GM12878 (cell line): ENCODE data around the gene SERPINB6. TPM values are rescaled to one million over a fixed set of nuclear protein-coding genes. Genes with fewer than 3 reads are reported as not detected.
A peak's percentile ranks its signal among the peaks of the same experiment; 100 is the strongest.

ENCODE experiments used
- ATAC-seq: fragments of 200-7000 bp; cut with Tn5 transposase; 3 replicates; pipeline ENCODE4 v1.9.1; 2020; ENCODE audit warnings: mild to moderate bottlenecking, moderate library complexity
- BruUV-seq: library from RNA; stranded (reverse); fragments of 400-500 nt; replicated peaks from 2 replicates; lab custom pipeline; 2021; lab: Mats Ljungman, UMichigan
- CTCF ChIA-PET: fragments of 300-600 bp; sonication (Branson Sonifier 250); formaldehyde crosslinking; extraction: SDS; loops from one replicate; lab custom pipeline; 2021; ENCODE audit warnings: inconsistent platforms; lab: Yijun Ruan, JAX
- POLR2A ChIA-PET: fragments of 350-600 bp; formaldehyde crosslinking; extraction: SDS; loops from one replicate; lab custom pipeline; 2021; ENCODE audit warnings: inconsistent platforms; lab: Charles Lee
- RAD21 ChIA-PET: fragments of 300-600 bp; sonication (Branson Sonifier 250); formaldehyde crosslinking; loops from one replicate; lab custom pipeline; 2023; ENCODE audit warnings: antibody characterized with exemption; ENCODE audit not compliant: unreplicated experiment; lab: Charles Lee
- SMC1A ChIA-PET: fragments of 300-600 bp; sonication (Branson Sonifier 250); formaldehyde crosslinking; loops from one replicate; lab custom pipeline; 2023; ENCODE audit not compliant: unreplicated experiment, uncharacterized antibody; lab: Charles Lee
- DNase-seq: peaks from one replicate; pipeline ENCODE4 v3.0.0-alpha.2; 2011; ENCODE audit warnings: low read depth, low spot score
- FAIRE-seq: peaks from 3 replicates; lab custom pipeline; 2011; peaks lifted over from hg19 to GRCh38; lab: Jason Lieb, UNC
- H2AFZ ChIP-seq: 2 replicates; pipeline ENCODE4 v1.6.0; 2011; ENCODE audit warnings: low read depth, low read length, control low read depth; ENCODE audit not compliant: control insufficient read depth
- H3K27ac ChIP-seq: 2 replicates; pipeline ENCODE4 v1.5.1; 2011; ENCODE audit warnings: control low read depth; ENCODE audit not compliant: control insufficient read depth, insufficient read depth
- H3K27me3 ChIP-seq, 2 experiments: replicated peaks in 1 of 2; 2 replicates each; pipeline versions ENCODE4 v1.6.0 to v1.6.1; 2011; ENCODE audit warnings: low read length in 1 of 2; ENCODE audit not compliant: control insufficient read depth in 2 of 2, insufficient read depth in 2 of 2
- H3K36me3 ChIP-seq, 2 experiments: 2 replicates each; pipeline ENCODE4 v1.5.1; 2011; ENCODE audit warnings: low read length in 1 of 2; ENCODE audit not compliant: control insufficient read depth in 2 of 2, insufficient read depth in 2 of 2
- H3K4me1 ChIP-seq: 2 replicates; pipeline ENCODE4 v1.6.1; 2011; ENCODE audit warnings: mild to moderate bottlenecking, low read length, moderate library complexity, mixed read lengths; ENCODE audit not compliant: control insufficient read depth, insufficient read depth
- H3K4me2 ChIP-seq: 2 replicates; pipeline ENCODE4 v1.6.0; 2011; ENCODE audit warnings: control low read depth; ENCODE audit not compliant: control insufficient read depth, insufficient read depth
- H3K4me3 ChIP-seq: fragments of 200-600 bp; sonication (generic); 2 replicates; pipeline ENCODE4 v1.5.1; 2016
- H3K79me2 ChIP-seq: 2 replicates; pipeline ENCODE4 v1.6.0; 2011; ENCODE audit warnings: low read length; ENCODE audit not compliant: control insufficient read depth, insufficient read depth
- H3K9ac ChIP-seq: 2 replicates; pipeline ENCODE4 v1.8.0; 2011; ENCODE audit warnings: low read length, control low read depth, mixed read lengths; ENCODE audit not compliant: control insufficient read depth, insufficient read depth
- H3K9me3 ChIP-seq: replicated peaks from 3 replicates; pipeline ENCODE4 v1.5.1; 2011; ENCODE audit warnings: mild to moderate bottlenecking, low read length; ENCODE audit not compliant: control insufficient read depth, insufficient read depth
- H4K20me1 ChIP-seq: 2 replicates; pipeline ENCODE4 v1.6.0; 2011; ENCODE audit not compliant: control insufficient read depth, insufficient read depth
- CBFB ChIP-seq: IDR thresholded peaks from 2 replicates; pipeline ENCODE4 v1.6.1; 2016; ENCODE audit warnings: antibody characterized with exemption, low read depth
- CEBPB ChIP-seq, 2 experiments: fragments of 150-350 bp in 1 of 2; IDR thresholded peaks; 2 replicates each; pipeline ENCODE4 v1.6.1; 2012 to 2014; ENCODE audit warnings: low read depth in 2 of 2, low read length in 2 of 2, borderline replicate concordance in 1 of 2, inconsistent platforms in 1 of 2
- CHD1 ChIP-seq: IDR thresholded peaks from 2 replicates; pipeline ENCODE4 v1.6.1; 2012; ENCODE audit warnings: low read depth, low read length, improper control_type of control experiment
- CREM ChIP-seq: IDR thresholded peaks from 2 replicates; pipeline ENCODE4 v1.6.1; 2014; ENCODE audit warnings: antibody characterized with exemption, low read depth
- DPF2 ChIP-seq: fragments of 450-650 bp; IDR thresholded peaks from 2 replicates; pipeline ENCODE4 v1.6.1; 2017; ENCODE audit warnings: mild to moderate bottlenecking
- IRF4 ChIP-seq: IDR thresholded peaks from 2 replicates; pipeline ENCODE4 v1.6.1; 2011; ENCODE audit warnings: low read depth, low read length
- KAT2A ChIP-seq: conservative IDR thresholded peaks from 2 replicates; pipeline ENCODE4 v1.6.1; 2011; ENCODE audit warnings: low read depth, low read length; ENCODE audit not compliant: control insufficient read depth
- KLF5 ChIP-seq: fragments of 450-650 bp; IDR thresholded peaks from 2 replicates; pipeline ENCODE4 v1.6.1; 2014; ENCODE audit warnings: mild to moderate bottlenecking; ENCODE audit not compliant: partially characterized antibody
- MEF2A ChIP-seq: IDR thresholded peaks from 2 replicates; pipeline ENCODE4 v1.6.1; 2011; ENCODE audit warnings: low read depth, mild to moderate bottlenecking, low read length, moderate library complexity; ENCODE audit not compliant: insufficient read depth
- NR2F1 ChIP-seq: fragments of 450-650 bp; conservative IDR thresholded peaks from 2 replicates; pipeline ENCODE4 v1.6.1; 2017; ENCODE audit warnings: mild to moderate bottlenecking
- PAX5 ChIP-seq: IDR thresholded peaks from 2 replicates; pipeline ENCODE4 v1.6.1; 2011; ENCODE audit warnings: low read depth, low read length, borderline replicate concordance
- PML ChIP-seq: IDR thresholded peaks from 2 replicates; pipeline ENCODE4 v1.6.1; 2012; ENCODE audit warnings: low read length, inconsistent platforms
- POLR2A ChIP-seq: IDR thresholded peaks from 2 replicates; pipeline ENCODE4 v1.6.1; 2011; ENCODE audit warnings: low read depth, mild to moderate bottlenecking, low read length
- POLR2AphosphoS5 ChIP-seq: IDR thresholded peaks from 2 replicates; pipeline ENCODE4 v1.6.1; 2011; ENCODE audit warnings: mild to moderate bottlenecking, low read length, inconsistent platforms
- RAD51 ChIP-seq: fragments of 450-650 bp; IDR thresholded peaks from 2 replicates; pipeline ENCODE4 v1.6.1; 2016; ENCODE audit warnings: moderate library complexity, mild to moderate bottlenecking, inconsistent platforms
- RB1 ChIP-seq: fragments of 450-650 bp; formaldehyde crosslinking; IDR thresholded peaks from 2 replicates; pipeline ENCODE4 v1.6.1; 2017; ENCODE audit warnings: mild to moderate bottlenecking, borderline replicate concordance
- RBBP5 ChIP-seq: fragments of 200-600 bp; sonication (generic); conservative IDR thresholded peaks from 2 replicates; pipeline ENCODE4 v1.6.1; 2016
- RCOR1 ChIP-seq: conservative IDR thresholded peaks from 2 replicates; pipeline ENCODE4 v1.6.1; 2012; ENCODE audit warnings: low read depth, low read length, improper control_type of control experiment
- RUNX3 ChIP-seq: IDR thresholded peaks from 2 replicates; pipeline ENCODE4 v1.6.1; 2012; ENCODE audit warnings: low read length, inconsistent platforms
- TCF12 ChIP-seq: IDR thresholded peaks from 2 replicates; pipeline ENCODE4 v1.6.1; 2011; ENCODE audit warnings: low read depth, mild to moderate bottlenecking, low read length
- ZBTB4 ChIP-seq: fragments of 450-650 bp; formaldehyde crosslinking; IDR thresholded peaks from 2 replicates; pipeline ENCODE4 v1.4.0; 2022; ENCODE audit warnings: mild to moderate bottlenecking, moderate library complexity
- ZNF384 ChIP-seq: IDR thresholded peaks from 2 replicates; pipeline ENCODE4 v1.6.1; 2012; ENCODE audit warnings: low read depth, mild to moderate bottlenecking, low read length, improper control_type of control experiment, borderline replicate concordance
- ZNF622 ChIP-seq: fragments of 450-650 bp; IDR thresholded peaks from 2 replicates; pipeline ENCODE4 v1.6.1; 2017; ENCODE audit warnings: mild to moderate bottlenecking, inconsistent platforms
- WGBS: methylation state at CpG from one replicate; pipeline ENCODE4 v1.1.6; 2016; ENCODE audit warnings: low lambda C conversion rate; ENCODE audit not compliant: insufficient replicate concordance, insufficient coverage; ENCODE audit errors: missing lambda C conversion rate; 5-methylcytosine and 5-hydroxymethylcytosine counted together
- in situ Hi-C: fragments of 300-500 bp; cut with MboI; formaldehyde crosslinking; loops from 9 replicates; pipeline ENCODE4 v1.14.3; 2018; ENCODE audit warnings: mixed read lengths
- intact Hi-C: fragments of 100-400 bp; cut with micrococcal nuclease; formaldehyde crosslinking; loops from one replicate; pipeline ENCODE4 v1.14.2; 2022; ENCODE audit not compliant: unreplicated experiment
- polyA plus RNA-seq, 11 experiments: library from polyadenylated mRNA; depleted of rRNA in 4 of 11; unstranded in 6 of 11; stranded (reverse) in 5 of 11; fragments of >200 nt; fragmentation: Nextera tagmentation in 4 of 11; fragmentation: Illumina TruSeq in 1 of 11; extraction: Ambion mirVana in 4 of 11; extraction: Trizol in 1 of 11; gene quantifications; 1 replicate in 1 of 11; 2 replicates in 10 of 11; pipeline versions ENCODE4 v1.2.1 to v1.2.3, GENCODE V29; 2011 to 2016; ENCODE audit warnings: inconsistent platforms in 2 of 11, missing spikeins in 2 of 11, low read depth in 1 of 11
- total RNA-seq, 4 experiments: library from RNA; depleted of rRNA in 3 of 4; stranded (reverse); fragments of >200 nt in 3 of 4; fragmentation: Illumina TruSeq in 1 of 4; extraction: Trizol in 1 of 4; gene quantifications; 2 replicates each; pipeline versions ENCODE4 v1.2.1 to v1.2.3, GENCODE V29; 2013 to 2021

Gene SERPINB6
- total and polyA plus RNA-seq, 10 of the 15 experiments (the other 5 are each of a cell fraction or from before 2014, with no cell fraction given), result 0.37 to 2.2 (median 0.68) TPM; not detected in 1

DNA sequence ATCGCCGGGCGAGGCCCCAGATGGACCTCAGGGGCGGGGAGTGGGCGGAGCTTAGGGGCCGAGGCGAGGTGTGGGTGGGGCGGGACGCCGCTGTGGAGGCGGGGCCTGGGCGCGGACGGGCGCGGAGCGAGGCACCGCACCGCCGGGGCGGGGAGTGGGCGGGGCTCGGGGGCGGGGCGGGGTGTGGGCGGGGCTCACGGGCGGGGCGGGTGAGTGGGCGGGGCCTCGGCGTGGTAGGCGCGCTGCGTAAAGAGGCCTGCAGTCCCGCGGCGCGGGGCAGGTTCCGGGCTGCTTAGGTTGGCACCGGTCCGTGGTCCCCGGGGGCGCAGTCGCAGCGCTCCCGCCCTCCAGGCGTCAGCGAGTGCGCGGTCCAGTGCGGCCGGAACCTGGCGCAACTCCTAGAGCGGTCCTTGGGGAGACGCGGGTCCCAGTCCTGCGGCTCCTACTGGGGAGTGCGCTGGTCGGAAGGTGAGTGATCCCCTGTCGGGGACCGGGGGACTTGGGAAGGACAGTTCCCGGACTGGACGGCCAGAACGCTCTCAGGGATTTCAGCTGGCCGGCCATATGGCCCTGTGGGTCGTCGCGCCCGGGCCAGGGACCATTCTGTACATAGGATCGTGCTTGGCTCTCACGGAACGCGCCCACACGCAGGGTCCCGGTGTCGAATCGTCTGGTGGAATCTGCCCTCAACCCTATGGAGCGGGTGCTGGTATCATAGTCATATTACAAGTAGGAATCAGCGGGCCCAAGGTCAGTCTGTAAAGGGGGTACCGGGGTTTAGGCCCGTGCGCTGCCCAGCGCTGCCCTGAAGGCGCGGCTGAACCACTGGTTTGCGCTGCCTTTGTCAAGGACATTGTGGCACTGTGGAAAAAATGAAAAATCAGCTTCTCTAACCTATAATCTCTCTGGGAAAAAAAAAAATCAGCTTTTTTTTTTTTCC lies 28.5 kb upstream of the SERPINB6 start, which contains the start of gene NQO2:
NQO2 (plus strand) TSS at position 277 of the 940 bp plus-strand sequence. CDS start 6,659 bp downstream, outside the sequence.
- peak; percentile 13 for DNase-seq
- intact Hi-C loops (loop anchor here (1.0 to 5.0 kb wide), 3 partner anchors 23 to 252 kb away; no protein-coding TSS in a partner anchor), in situ Hi-C loops (loop anchor here (5.0 kb wide), 1 partner anchor 47 kb away; no protein-coding TSS in a partner anchor)
- RAD21 ChIA-PET, result interaction anchor here (0.7 to 1.5 kb wide), 6 partner anchors 10 to 283 kb away, joined by 3 to 11 read pairs (median 5); no protein-coding TSS in a partner anchor
- FAIRE-seq, result no peak
- peak; percentile 92 for ATAC-seq
- peaks cover 12% of the 10 kb centered on the region for H3K4me1 ChIP-seq
- no peaks in the 10 kb centered on the region for H3K27me3 ChIP-seq
- H3K4me3 ChIP-seq, result peak within 1 kb of the TSS; percentile 87
- no peaks in the 10 kb centered on the region; the same call in 2 of the 3 replicates for H3K9me3 ChIP-seq
- H3K79me2 ChIP-seq, result no peaks in the 10 kb centered on the region
- no peaks in the 10 kb centered on the region for H3K36me3 ChIP-seq
- no peak within 1 kb of the TSS; the same call in 1 of the 2 replicates for H3K27ac ChIP-seq
- WGBS, result 24% methylated on average over 61 of the region's 87 CpGs
- SMC1A ChIA-PET, result interaction anchor here (0.8 to 2.2 kb wide), 8 partner anchors 10 to 153 kb away, joined by 3 to 14 read pairs (median 4); partner anchors contain the start of gene BPHL
- H4K20me1 ChIP-seq, result no peaks in the 10 kb centered on the region
- CTCF ChIA-PET, result interaction anchor here (0.6 to 4.2 kb wide), 10 partner anchors 10 to 226 kb away, joined by 3 to 54 read pairs (median 4); no protein-coding TSS in a partner anchor
- peak within 1 kb of the TSS; percentile 70 for H3K9ac ChIP-seq
- H3K4me2 ChIP-seq, result peak within 1 kb of the TSS; percentile 94
- H2AFZ ChIP-seq, result peak within 1 kb of the TSS; percentile 88
- POLR2A ChIA-PET, result interaction anchor here (1.1 to 1.4 kb wide), 3 partner anchors 10 to 153 kb away, joined by 3 to 6 read pairs (median 4); no protein-coding TSS in a partner anchor
- BruUV-seq, result TSS peak; percentile 69
- TF ChIP-seq POLR2AphosphoS5 (peak; percentile 54; the same call in 1 of the 2 replicates), NR2F1 (0 out of 2 replicates have a peak, but pooled peaks have one; percentile 31), ZNF622 (no peak), ZBTB4 (CRISPR knock-in tag) (no peak), CREM (no peak), PAX5 (peak; percentile 29; the same call in 1 of the 2 replicates), ZNF384 (no peak), RAD51 (no peak), RBBP5 (no peak), KAT2A (no peak), CHD1 (no peak), KLF5 (no peak), RB1 (peak; percentile 29; the same call in 1 of the 2 replicates), CEBPB (IDR thresholded peaks at IDR 0.05; ENCODE audit: borderline replicate concordance in 1 of 2, low read depth in 2 of 2, low read length in 2 of 2) (no peak), RCOR1 (no peak), IRF4 (no peak), DPF2 (no peak), POLR2A (peak; percentile 87), PML (no peak), TCF12 (peak; percentile 60; the same call in 1 of the 2 replicates), MEF2A (no peak), RUNX3 (no peak), CBFB (no peak)
